Prostate gland (tissue), 2 donors: ENCODE measurements around the gene SH3GLB2.

ENCODE experiments used
- CTCF ChIP-seq, 4 experiments: fragments of 200-600 bp in 2 of 4; fragments of 450-650 bp in 2 of 4; sonication (generic) in 2 of 4; IDR thresholded peaks; 1 replicate in 3 of 4; 2 replicates in 1 of 4; pipeline ENCODE4 v1.5.1; 2016 to 2019; ENCODE audit warnings: antibody characterized with exemption in 4 of 4, mild to moderate bottlenecking in 2 of 4, moderate library complexity in 2 of 4
- POLR2A ChIP-seq: fragments of 450-650 bp; IDR thresholded peaks from one replicate; pipeline ENCODE4 v1.6.1; 2016; ENCODE audit warnings: antibody characterized with exemption, mild to moderate bottlenecking

GRCh38 chr9:129070696-129071525, 42.8 kb upstream of the SH3GLB2 start:
- no peak for TF ChIP-seq CTCF (IDR thresholded peaks at IDR 0.05)
- no peak for TF ChIP-seq POLR2A
